ENCODE data around the gene KPNA3.
"Not testable (repeated sequence)": the region's sequence is repeated elsewhere in the genome, so short reads cannot be mapped to it uniquely, and the experiment has no call there.

Gene KPNA3

GRCh38 chr13:49810567-49811526, 18.4 kb upstream of the KPNA3 start:
- no peak for TF ChIP-seq CTCF (IDR thresholded peaks at IDR 0.05; ENCODE audit: low read depth, low read length, missing control alignments)
- no peak overlapping the region for H3K4me3 ChIP-seq (ENCODE audit: low read depth, low read length)
- DNase-seq (ENCODE audit: low read depth), result no peak
- in situ Hi-C loops (cut with HindIII; ENCODE audit: low sequenced_read_pairs), result no loop called here

GRCh38 chr13:49807681-49808080, 15.2 kb upstream of the KPNA3 start:
- in situ Hi-C loops (cut with HindIII; ENCODE audit: low sequenced_read_pairs), result no loop called here
- no peak overlapping the region for H3K4me3 ChIP-seq (ENCODE audit: low read depth, low read length)
- no peak for DNase-seq (ENCODE audit: low read depth)
- no peak for TF ChIP-seq CTCF (IDR thresholded peaks at IDR 0.05; ENCODE audit: low read depth, low read length, missing control alignments)

- TF ChIP-seq CTCF (IDR thresholded peaks at IDR 0.05; ENCODE audit: low read depth, low read length, missing control alignments), result no peak
- no peak for DNase-seq (ENCODE audit: low read depth)
- H3K4me3 ChIP-seq (ENCODE audit: low read depth, low read length), result no peak overlapping the region
- in situ Hi-C loops (cut with HindIII; ENCODE audit: low sequenced_read_pairs), result no loop called here
Measured at GRCh38 chr13:49806126-49806536, 13.6 kb upstream of the KPNA3 start.

- H3K4me3 ChIP-seq (ENCODE audit: low read depth, low read length); in situ Hi-C loops (cut with HindIII; ENCODE audit: low sequenced_read_pairs); DNase-seq (ENCODE audit: low read depth): not testable (repeated sequence)
Measured at GRCh38 chr13:49803047-49803446, 10.6 kb upstream of the KPNA3 start.

GRCh38 chr13:49802426-49802825, 9.9 kb upstream of the KPNA3 start:
- in situ Hi-C loops (cut with HindIII; ENCODE audit: low sequenced_read_pairs), result no loop called here
- H3K4me3 ChIP-seq (ENCODE audit: low read depth, low read length), result no peak overlapping the region
- DNase-seq (ENCODE audit: low read depth), result no peak
- no peak for TF ChIP-seq CTCF (IDR thresholded peaks at IDR 0.05; ENCODE audit: low read depth, low read length, missing control alignments)

- in situ Hi-C loops (cut with HindIII; ENCODE audit: low sequenced_read_pairs), result no loop called here
- TF ChIP-seq CTCF (IDR thresholded peaks at IDR 0.05; ENCODE audit: low read depth, low read length, missing control alignments), result no peak
- H3K4me3 ChIP-seq (ENCODE audit: low read depth, low read length), result peak overlapping the region; percentile 69
- no peak for DNase-seq (ENCODE audit: low read depth)
Measured at GRCh38 chr13:49791711-49792549, 552 bp downstream of the KPNA3 start.
